ENCODE data around the gene CYP27C1.

- TF ChIP-seq CTCF (IDR thresholded peaks at IDR 0.05; ENCODE audit: low read depth, low read length) (no peak), EZH2phosphoT487 (IDR thresholded peaks at IDR 0.05; ENCODE audit: low read depth) (no peak)
Observed at GRCh38 chr2:127134235-127134634, 85.9 kb downstream of the CYP27C1 start.
